IPS DF 19.7 (cell line): Measurements from ENCODE around the gene DHRS7.

ENCODE experiments used
- DNase-seq: peaks from one replicate; pipeline ENCODE4 v3.0.0-alpha.2; 2013; ENCODE audit warnings: low read depth, low spot score

DHRS7 gene

GRCh38 chr14:60184905-60185555, 19.8 kb upstream of the DHRS7 start:
- no peak for DNase-seq

GRCh38 chr14:60184146-60184904, 19.1 kb upstream of the DHRS7 start:
- no peak for DNase-seq

DNA sequence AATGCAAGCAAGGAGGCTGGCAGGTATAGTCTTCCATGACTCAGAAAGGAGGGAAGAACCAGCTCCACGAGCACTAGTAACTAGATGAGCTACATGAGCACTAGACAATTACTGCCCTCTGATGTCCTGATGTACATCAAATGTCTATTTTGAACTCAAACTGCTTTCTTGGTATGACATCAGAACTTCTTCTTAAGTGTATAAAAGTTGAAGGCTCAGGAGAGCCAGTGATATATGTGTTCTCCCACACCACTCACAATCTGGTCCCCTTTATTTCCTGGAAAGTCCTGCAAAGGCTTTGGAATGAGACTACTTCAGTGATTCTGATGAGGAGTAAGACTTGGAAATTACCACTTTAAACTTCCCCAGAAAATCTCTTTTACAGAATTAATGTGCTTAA, 18.5 kb upstream of the DHRS7 start:
- DNase-seq, result no peak

DNA sequence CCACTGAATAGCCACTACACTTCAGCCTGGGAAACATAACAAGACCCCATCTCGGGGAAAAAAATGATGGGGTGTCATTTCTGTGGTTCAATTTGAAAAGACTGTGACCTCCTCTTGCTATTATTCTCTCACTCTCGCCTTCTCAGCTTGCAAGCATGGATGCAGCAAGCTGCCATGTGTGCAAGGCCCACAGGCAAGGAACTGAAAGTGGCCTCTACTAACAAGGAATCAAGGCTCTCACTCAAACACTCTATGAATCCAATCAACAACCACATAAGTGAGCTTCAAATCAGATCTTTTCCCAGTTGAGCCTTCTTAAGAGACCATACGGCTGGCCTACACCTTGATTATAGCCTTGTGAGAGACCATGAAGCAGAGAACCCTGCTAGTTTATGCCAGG, 17.9 kb upstream of the DHRS7 start:
- no peak for DNase-seq

GRCh38 chr14:60179431-60179869, 14.3 kb upstream of the DHRS7 start:
- DNase-seq, result no peak

- DNase-seq, result no peak
Measured at GRCh38 chr14:60178820-60179219, 13.6 kb upstream of the DHRS7 start.

GRCh38 chr14:60178164-60178563, 13.0 kb upstream of the DHRS7 start:
- DNase-seq, result no peak

GRCh38 chr14:60175255-60175902, 10.2 kb upstream of the DHRS7 start:
- no peak for DNase-seq

DNA sequence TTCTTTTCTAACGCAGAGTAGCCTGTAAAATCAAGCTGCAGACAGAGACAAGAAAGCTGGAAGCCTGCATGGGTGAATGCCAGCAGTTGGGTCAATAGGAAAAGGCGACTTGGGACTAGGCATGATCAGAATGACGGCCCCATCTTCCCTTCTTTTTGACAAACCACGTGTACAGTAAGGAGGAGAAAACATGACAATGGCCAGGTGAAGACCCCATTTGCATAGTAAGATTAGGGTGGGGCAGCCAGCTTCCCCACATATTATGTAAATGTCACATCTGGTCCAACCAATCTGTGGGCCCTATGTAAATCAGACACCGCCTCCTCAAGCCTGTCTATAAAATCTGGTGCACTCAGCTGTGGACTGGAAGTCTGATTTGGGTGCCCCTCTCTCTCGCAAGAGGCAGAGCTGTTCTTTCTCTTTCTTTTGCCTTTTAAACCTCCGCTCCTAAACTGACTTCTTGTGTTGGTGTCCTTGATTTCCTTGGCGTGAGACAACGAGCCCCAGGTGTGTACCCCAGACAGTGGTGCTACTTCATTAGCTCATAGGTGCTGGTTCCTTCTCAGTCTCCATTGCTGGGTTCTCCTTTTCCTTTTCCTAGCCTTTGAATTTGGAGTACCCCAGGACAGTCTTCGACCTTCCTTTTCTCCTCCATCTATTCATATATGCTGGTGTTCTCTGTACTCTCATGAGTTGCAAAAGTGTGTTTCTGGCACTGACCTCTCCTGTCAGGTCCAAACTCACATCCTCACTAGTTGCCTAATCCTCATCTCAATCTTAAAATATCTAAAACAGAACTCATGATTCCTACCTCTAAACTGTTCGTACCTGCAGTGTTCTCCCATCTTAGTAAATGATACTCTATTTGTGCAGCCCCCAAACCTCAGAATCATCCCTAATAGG, 9.4 kb upstream of the DHRS7 start:
- DNase-seq, result no peak

- no peak for DNase-seq
Measured at GRCh38 chr14:60171690-60172089, 6.5 kb upstream of the DHRS7 start.

- DNase-seq, result no peak
Measured at GRCh38 chr14:60170948-60171347, 5.8 kb upstream of the DHRS7 start.

- DNase-seq, result no peak
Measured at GRCh38 chr14:60169722-60170121, 4.5 kb upstream of the DHRS7 start.

DNA sequence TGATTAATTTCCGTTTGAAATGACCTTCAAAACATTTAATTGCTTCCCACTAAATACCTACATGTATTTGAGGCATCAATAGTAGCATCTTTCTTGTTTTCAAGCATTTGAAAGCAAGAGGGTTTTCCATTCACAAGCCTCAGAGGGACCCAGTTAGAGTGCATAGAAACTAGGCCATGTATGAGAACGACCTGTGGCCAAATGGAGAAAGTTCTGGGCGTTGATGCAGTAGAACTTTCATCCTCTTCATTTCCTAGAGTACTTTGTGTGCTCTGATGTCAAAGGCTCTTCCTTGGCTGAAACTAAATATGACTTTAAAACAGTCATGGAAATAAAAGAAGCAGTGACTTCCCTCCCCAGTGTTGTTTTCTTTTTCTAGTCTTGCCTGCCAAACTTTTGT, 944 bp upstream of the DHRS7 start:
- DNase-seq, result no peak

DNA sequence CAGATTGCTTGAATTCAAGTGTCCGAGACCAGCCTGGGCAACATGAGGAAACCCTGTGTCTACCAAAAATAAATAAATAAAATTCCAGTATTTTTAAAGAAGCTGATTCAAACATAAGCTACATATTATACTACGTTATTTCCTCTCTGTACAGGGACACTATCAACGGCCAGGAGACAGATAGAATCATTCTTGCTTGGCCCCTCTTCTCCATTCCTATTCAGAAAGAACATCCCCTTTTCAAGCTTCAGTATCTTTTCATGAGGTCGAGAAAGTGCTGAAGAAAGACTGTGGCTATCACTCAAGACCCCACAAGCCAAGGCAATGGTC, 314 bp upstream of the DHRS7 start:
- DNase-seq, result no peak

DNA sequence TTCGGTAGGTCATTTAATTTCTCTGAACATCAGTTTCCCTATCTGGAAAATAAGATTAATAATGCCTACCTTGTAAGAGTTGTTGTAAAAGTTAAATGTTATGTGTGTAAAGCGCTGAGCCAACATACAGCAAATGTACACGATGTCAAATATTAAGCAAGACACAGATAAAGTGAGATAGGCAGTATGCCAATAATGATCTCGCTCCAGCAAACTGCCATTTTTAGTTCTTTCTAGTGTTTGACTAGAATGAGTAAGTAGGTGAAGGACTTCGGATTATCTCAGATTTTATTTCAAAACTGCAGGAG, 840 bp downstream of the DHRS7 start:
- no peak for DNase-seq

DNA sequence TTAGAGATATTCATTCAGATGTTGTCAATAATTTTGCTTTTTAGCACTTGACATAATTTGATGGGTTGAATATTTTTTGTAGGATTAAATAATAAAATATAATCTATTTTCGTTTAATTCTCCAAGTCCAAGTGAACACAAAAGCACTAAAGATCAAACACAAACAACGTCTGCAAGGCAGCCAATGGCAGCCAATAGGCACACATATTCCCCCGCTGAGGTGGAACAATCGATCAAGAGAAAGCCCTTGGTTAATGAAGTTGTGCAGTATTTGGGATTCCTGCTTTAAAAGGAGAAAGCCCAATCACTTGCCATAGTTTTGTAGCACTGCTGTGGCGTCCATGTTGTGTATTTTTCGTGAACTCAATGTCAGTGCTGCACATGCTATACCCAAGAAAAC, 1.5 kb downstream of the DHRS7 start:
- no peak for DNase-seq

DNA sequence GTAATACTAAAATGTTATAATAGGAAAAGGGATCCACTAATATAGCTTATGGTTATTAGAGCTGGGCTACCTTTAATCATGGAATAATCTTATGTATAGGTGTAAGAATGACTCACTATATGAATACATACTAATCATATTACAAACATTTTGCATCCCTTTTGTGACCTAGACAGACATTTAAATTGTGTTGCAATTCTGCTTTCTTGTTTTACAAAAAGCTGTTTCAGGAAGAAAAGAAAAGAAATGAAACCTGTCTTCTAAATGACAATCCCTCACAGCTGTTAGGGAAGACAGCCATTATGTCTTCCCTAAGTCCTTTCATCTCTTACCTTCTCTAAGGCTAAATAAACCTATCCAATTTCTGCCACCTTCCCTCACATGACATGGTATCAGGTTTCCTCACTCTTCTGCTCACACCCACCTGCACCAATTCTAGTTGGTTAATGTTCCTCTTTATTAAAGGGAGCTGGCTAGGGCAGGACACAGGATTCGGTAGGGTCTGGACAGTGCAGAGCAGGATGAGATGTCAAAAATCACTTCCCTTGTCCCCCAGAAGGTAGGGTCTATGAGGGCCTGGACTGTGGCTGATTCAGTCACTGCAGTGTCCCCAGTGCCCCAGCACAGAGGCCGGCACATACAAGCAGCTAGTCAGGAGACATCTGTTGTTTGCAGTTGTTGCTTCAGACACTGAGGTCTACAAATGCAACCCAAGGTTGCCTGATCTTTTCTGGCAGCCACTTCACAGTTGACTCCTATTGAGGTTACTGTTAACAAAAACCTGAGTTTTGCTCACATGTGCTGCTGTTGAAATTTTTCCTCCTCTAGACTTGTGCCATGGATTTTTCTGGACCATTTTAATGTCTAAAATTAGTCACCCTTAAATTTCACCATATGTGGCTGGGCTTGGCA, 3.7 kb downstream of the DHRS7 start:
- no peak for DNase-seq

DNA sequence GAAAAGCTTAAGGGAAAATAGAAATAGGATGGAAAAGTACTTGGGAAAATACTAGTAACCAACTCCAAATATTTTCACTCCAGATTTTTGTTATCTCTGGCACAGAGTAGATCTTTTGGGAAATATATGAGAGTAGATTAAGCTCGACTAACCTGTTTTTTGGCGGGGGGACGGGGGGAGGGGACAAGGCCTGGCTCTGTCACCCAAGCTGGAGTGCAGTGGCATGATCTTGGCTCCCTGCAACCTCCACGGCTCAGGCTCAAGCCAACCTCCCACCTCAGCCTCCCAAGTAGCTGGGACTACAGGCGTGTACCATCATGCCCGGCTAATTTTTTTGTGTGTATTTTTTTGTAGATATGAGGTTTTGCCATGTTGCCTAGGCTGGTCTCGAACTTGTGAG, 4.8 kb downstream of the DHRS7 start:
- DNase-seq, result no peak

- DNase-seq, result no peak
Measured at GRCh38 chr14:60154671-60155070, 10.5 kb downstream of the DHRS7 start.

DNA sequence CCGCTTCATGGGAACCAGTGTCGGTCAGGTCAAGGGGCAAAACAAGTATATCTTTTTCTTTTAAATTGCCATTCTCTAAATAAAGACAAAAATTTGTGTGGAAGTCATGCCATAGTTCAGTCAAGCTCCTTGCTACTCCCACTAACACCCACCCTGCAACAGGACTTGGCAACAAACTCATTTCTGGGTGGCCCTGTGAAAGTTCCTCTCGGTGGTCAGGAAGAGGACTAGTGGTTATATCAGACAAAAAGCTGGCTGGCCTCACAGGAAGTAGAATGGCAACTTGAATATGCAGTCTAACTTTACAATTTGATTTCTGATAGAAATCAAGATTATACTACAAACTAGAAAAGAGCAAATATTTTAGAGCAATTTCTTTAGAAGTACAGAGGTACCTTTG, 11.2 kb downstream of the DHRS7 start:
- DNase-seq, result no peak

DNA sequence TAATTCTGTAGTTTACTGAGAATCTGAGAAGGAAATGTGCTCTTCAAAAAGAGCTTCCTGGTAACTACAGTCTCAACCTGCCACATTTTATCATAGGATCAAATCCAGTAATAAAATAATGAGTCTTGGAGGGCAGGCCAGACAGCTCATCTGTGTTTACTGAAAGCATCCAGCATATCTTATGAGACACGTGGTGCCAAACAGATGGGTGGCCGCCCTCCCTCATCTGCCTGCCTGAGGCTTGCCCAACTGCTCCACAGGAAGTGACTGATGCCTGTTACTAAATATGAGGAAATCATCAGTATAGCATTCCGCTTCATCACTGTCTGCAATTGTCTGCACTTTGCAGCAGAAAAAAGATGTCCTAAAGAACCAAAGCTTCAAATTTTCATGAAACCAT, 13.5 kb downstream of the DHRS7 start:
- no peak for DNase-seq
